Measurements from ENCODE around the gene GAL3ST2.
"Not testable (repeated sequence)": the region's sequence is repeated elsewhere in the genome, so short reads cannot be mapped to it uniquely, and the experiment has no call there.

DNA sequence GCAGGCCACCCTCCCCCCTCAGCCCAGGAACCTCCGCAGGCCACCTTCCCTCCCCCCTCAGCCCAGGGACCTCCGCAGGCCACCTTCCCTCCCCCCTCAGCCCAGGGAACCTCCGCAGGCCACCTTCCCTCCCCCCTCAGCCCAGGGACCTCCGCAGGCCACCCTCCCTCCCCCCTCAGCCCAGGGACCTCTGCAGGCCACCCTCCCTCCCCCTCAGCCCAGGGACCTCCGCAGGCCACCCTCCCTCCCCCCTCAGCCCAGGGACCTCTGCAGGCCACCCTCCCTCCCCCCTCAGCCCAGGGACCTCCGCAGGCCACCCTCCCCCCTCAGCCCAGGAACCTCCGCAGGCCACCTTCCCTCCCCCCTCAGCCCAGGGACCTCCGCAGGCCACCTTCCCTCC, 29.6 kb downstream of the GAL3ST2 start:
- TF ChIP-seq, protein P1, sequence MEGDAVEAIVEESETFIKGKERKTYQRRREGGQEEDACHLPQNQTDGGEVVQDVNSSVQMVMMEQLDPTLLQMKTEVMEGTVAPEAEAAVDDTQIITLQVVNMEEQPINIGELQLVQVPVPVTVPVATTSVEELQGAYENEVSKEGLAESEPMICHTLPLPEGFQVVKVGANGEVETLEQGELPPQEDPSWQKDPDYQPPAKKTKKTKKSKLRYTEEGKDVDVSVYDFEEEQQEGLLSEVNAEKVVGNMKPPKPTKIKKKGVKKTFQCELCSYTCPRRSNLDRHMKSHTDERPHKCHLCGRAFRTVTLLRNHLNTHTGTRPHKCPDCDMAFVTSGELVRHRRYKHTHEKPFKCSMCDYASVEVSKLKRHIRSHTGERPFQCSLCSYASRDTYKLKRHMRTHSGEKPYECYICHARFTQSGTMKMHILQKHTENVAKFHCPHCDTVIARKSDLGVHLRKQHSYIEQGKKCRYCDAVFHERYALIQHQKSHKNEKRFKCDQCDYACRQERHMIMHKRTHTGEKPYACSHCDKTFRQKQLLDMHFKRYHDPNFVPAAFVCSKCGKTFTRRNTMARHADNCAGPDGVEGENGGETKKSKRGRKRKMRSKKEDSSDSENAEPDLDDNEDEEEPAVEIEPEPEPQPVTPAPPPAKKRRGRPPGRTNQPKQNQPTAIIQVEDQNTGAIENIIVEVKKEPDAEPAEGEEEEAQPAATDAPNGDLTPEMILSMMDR (IDR thresholded peaks at IDR 0.05) = not testable (repeated sequence)
- not testable (repeated sequence) for TF ChIP-seq POLR2A (IDR thresholded peaks at IDR 0.05)
